MM.1S (cell line): ENCODE data around the gene ZBTB46.

Source experiments
- DNase-seq: peaks from one replicate; pipeline ENCODE4 v3.0.0-alpha.2; 2015
- H2AFZ ChIP-seq: fragments of 300-600 bp; sonication (generic); 2 replicates; pipeline ENCODE4 v1.6.0; 2016; ENCODE audit warnings: antibody characterized with exemption, low read length
- H3F3A ChIP-seq: fragments of 300-600 bp; sonication (generic); 2 replicates; pipeline ENCODE4 v1.6.1; 2016; ENCODE audit warnings: mild to moderate bottlenecking, antibody characterized with exemption, low read length, moderate library complexity, mixed read lengths; ENCODE audit not compliant: insufficient read depth
- H3K27ac ChIP-seq: fragments of 300-600 bp; sonication (generic); 2 replicates; pipeline ENCODE4 v1.5.1; 2016; ENCODE audit warnings: mild to moderate bottlenecking, low read length
- H3K27me3 ChIP-seq: fragments of 300-600 bp; sonication (generic); replicated peaks from 2 replicates; pipeline ENCODE4 v1.6.0; 2016; ENCODE audit warnings: low read length; ENCODE audit not compliant: insufficient read depth
- H3K36me3 ChIP-seq: fragments of 300-600 bp; sonication (generic); replicated peaks from 2 replicates; pipeline ENCODE4 v1.6.1; 2016; ENCODE audit warnings: mild to moderate bottlenecking, low read length, mixed read lengths; ENCODE audit not compliant: insufficient read depth
- H3K4me1 ChIP-seq: fragments of 300-600 bp; sonication (generic); 2 replicates; pipeline ENCODE4 v1.6.1; 2016; ENCODE audit warnings: low read length, mixed read lengths
- H3K4me2 ChIP-seq: fragments of 300-600 bp; sonication (generic); 2 replicates; pipeline ENCODE4 v1.6.0; 2016; ENCODE audit warnings: low read depth, low read length
- H3K4me3 ChIP-seq: fragments of 300-600 bp; sonication (generic); 2 replicates; pipeline ENCODE4 v1.5.1; 2016; ENCODE audit warnings: low read length, mixed read lengths
- H3K79me2 ChIP-seq: fragments of 300-600 bp; sonication (generic); 2 replicates; pipeline ENCODE4 v1.6.1; 2016; ENCODE audit warnings: mixed run types, low read length, mixed read lengths
- H3K9ac ChIP-seq: fragments of 300-600 bp; sonication (generic); 2 replicates; pipeline ENCODE4 v1.6.1; 2016; ENCODE audit warnings: low read length, mixed read lengths
- H3K9me2 ChIP-seq: fragments of 300-600 bp; sonication (generic); replicated peaks from 2 replicates; pipeline ENCODE4 v1.6.1; 2016; ENCODE audit warnings: mild to moderate bottlenecking, low read length, mixed read lengths; ENCODE audit not compliant: insufficient read depth
- H3K9me3 ChIP-seq: fragments of 300-600 bp; sonication (generic); replicated peaks from 2 replicates; pipeline ENCODE4 v1.6.1; 2016; ENCODE audit warnings: mild to moderate bottlenecking, low read length, mixed read lengths; ENCODE audit not compliant: insufficient read depth
- H4K20me1 ChIP-seq: fragments of 300-600 bp; sonication (generic); 2 replicates; pipeline ENCODE4 v1.6.1; 2016; ENCODE audit warnings: mild to moderate bottlenecking, low read length, moderate library complexity, mixed read lengths; ENCODE audit not compliant: insufficient read depth
- EZH2 ChIP-seq: fragments of 300-600 bp; sonication (generic); optimal IDR thresholded peaks from 2 replicates; pipeline ENCODE3; 2017; ENCODE audit warnings: low read depth, mild to moderate bottlenecking, antibody characterized with exemption, low read length, mixed read lengths
- EZH2phosphoT487 ChIP-seq: fragments of 300-600 bp; sonication (generic); IDR thresholded peaks from 2 replicates; pipeline ENCODE4 v1.6.1; 2018; ENCODE audit warnings: antibody characterized with exemption, low read length
- TF ChIP-seq, protein P1 (sequence below): fragments of 300-600 bp; sonication (generic); IDR thresholded peaks from 2 replicates; pipeline ENCODE4 v1.5.1; 2016; ENCODE audit warnings: antibody characterized with exemption, low read length, mixed read lengths

Gene ZBTB46

DNA sequence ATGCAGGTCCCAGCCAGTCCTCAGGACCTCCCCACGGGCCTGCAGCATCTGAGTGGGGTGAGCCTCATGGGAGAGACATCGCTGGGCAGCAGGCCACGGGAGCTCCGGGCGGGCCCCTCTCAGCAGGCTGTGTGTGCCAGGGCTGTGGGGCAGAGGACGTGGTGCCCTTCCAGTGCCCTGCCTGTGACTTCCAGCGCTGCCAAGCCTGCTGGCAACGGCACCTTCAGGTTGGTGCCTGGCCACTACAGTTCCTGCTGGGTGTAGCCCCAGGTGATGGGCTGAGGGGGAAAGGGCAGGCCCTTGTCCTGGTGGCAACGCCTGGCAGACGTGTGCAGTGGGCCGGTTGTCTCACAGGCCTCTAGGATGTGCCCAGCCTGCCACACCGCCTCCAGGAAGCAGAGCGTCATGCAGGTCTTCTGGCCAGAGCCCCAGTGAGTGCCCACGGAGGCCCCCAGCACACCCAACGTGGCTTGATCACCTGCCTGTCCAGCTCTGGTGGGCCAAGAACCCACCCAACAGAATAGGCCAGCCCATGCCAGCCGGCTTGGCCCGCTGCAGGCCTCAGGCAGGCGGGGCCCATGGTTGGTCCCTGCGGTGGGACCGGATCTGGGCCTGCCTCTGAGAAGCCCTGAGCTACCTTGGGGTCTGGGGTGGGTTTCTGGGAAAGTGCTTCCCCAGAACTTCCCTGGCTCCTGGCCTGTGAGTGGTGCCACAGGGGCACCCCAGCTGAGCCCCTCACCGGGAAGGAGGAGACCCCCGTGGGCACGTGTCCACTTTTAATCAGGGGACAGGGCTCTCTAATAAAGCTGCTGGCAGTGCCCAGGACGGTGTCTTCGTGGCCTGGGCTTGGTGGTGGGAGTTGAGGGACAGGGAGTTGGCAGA, 135.4 kb downstream of the ZBTB46 start:
- Histone ChIP-seq H3K27ac (no peak overlapping the region), H3K9me2 (no peaks in the 10 kb centered on the region), H4K20me1 (no peaks in the 10 kb centered on the region), H3K4me2 (no peak overlapping the region), H3K27me3 (no peaks in the 10 kb centered on the region), H3K36me3 (no peaks in the 10 kb centered on the region), H3F3A (no peaks in the 10 kb centered on the region; the same call in 1 of the 2 replicates), H3K4me3 (no peak overlapping the region), H2AFZ (no peak overlapping the region), H3K9me3 (no peaks in the 10 kb centered on the region), H3K79me2 (no peaks in the 10 kb centered on the region), H3K9ac (no peak overlapping the region), H3K4me1 (no peaks in the 10 kb centered on the region)
- TF ChIP-seq EZH2phosphoT487 (no peak), EZH2 (no peak)
- TF ChIP-seq, protein P1, sequence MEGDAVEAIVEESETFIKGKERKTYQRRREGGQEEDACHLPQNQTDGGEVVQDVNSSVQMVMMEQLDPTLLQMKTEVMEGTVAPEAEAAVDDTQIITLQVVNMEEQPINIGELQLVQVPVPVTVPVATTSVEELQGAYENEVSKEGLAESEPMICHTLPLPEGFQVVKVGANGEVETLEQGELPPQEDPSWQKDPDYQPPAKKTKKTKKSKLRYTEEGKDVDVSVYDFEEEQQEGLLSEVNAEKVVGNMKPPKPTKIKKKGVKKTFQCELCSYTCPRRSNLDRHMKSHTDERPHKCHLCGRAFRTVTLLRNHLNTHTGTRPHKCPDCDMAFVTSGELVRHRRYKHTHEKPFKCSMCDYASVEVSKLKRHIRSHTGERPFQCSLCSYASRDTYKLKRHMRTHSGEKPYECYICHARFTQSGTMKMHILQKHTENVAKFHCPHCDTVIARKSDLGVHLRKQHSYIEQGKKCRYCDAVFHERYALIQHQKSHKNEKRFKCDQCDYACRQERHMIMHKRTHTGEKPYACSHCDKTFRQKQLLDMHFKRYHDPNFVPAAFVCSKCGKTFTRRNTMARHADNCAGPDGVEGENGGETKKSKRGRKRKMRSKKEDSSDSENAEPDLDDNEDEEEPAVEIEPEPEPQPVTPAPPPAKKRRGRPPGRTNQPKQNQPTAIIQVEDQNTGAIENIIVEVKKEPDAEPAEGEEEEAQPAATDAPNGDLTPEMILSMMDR: no peak
- no peak for DNase-seq

DNA sequence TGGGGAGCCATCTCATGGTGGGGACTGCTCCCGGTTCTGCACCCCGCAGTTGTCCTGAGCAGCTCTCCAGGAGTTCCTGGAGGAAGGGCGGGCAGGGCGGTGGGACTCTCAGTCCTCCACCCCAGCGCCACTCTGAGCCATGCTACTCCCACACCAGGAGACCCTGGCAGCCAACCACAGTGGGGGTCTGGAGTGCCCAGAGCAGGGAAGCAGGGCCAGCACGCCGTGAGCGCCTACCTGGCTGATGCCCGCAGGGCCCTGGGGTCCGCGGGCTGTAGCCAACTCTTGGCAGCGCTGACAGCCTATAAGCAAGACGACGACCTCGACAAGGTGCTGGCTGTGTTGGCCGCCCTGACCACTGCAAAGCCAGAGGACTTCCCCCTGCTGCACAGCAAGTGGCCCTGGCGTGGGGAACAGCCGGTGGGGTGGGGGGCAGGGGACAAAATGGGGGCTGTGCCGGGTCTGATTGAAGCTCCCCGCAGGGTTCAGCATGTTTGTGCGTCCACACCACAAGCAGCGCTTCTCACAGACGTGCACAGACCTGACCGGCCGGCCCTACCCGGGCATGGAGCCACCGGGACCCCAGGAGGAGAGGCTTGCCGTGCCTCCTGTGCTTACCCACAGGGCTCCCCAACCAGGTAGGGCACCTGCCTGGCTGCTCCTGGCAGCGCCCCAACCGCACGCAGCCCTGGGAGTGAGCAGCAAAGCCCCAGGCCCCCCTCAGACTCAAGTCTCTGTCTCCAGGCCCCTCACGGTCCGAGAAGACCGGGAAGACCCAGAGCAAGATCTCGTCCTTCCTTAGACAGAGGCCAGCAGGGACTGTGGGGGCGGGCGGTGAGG, 136.3 kb downstream of the ZBTB46 start:
- Histone ChIP-seq H3K4me2 (no peak overlapping the region), H3K27ac (no peak overlapping the region), H3K9me3 (no peaks in the 10 kb centered on the region), H3K79me2 (no peaks in the 10 kb centered on the region), H4K20me1 (no peaks in the 10 kb centered on the region), H2AFZ (no peak overlapping the region), H3K4me3 (no peak overlapping the region), H3K36me3 (no peaks in the 10 kb centered on the region), H3K27me3 (no peaks in the 10 kb centered on the region), H3K4me1 (no peaks in the 10 kb centered on the region), H3K9me2 (no peaks in the 10 kb centered on the region), H3F3A (no peaks in the 10 kb centered on the region; the same call in 1 of the 2 replicates), H3K9ac (no peak overlapping the region)
- DNase-seq: no peak
- TF ChIP-seq, protein P1: no peak
- TF ChIP-seq EZH2phosphoT487 (no peak), EZH2 (no peak)

GRCh38 chr20:63693733-63694583, 137.1 kb downstream of the ZBTB46 start:
- H3K9me3 ChIP-seq: no peaks in the 10 kb centered on the region
- no peak overlapping the region for H2AFZ ChIP-seq
- no peak overlapping the region for H3K9ac ChIP-seq
- no peak overlapping the region for H3K27ac ChIP-seq
- no peak for DNase-seq
- no peak overlapping the region for H3K4me2 ChIP-seq
- H3K36me3 ChIP-seq: no peaks in the 10 kb centered on the region
- no peaks in the 10 kb centered on the region for H3K27me3 ChIP-seq
- no peaks in the 10 kb centered on the region for H3K9me2 ChIP-seq
- H4K20me1 ChIP-seq: no peaks in the 10 kb centered on the region
- no peaks in the 10 kb centered on the region for H3F3A ChIP-seq
- no peak overlapping the region for H3K4me3 ChIP-seq
- TF ChIP-seq EZH2 (no peak), EZH2phosphoT487 (no peak)
- TF ChIP-seq, protein P1: no peak
- H3K4me1 ChIP-seq: no peaks in the 10 kb centered on the region
- no peaks in the 10 kb centered on the region for H3K79me2 ChIP-seq
